Endothelial cell (in vitro differentiated cells): Measurements from ENCODE around the gene IGFN1. TPM values are rescaled to one million over a fixed set of nuclear protein-coding genes. Genes with fewer than 3 reads are reported as not detected.

Experiments
- DNase-seq: peaks from one replicate; pipeline ENCODE4 v3.0.0; 2021; ENCODE audit warnings: low spot score
- H3K27ac Mint-ChIP-seq: one replicate; pipeline ENCODE4 v1.8.0; 2021; ENCODE audit warnings: mixed read lengths, inconsistent platforms; ENCODE audit not compliant: unreplicated experiment
- H3K27me3 Mint-ChIP-seq: one replicate; pipeline ENCODE4 v1.8.0; 2021; ENCODE audit warnings: mild to moderate bottlenecking, moderate library complexity, mixed read lengths, inconsistent platforms; ENCODE audit not compliant: unreplicated experiment
- H3K36me3 Mint-ChIP-seq: one replicate; pipeline ENCODE4 v1.8.0; 2021; ENCODE audit warnings: mild to moderate bottlenecking, low read depth, mixed read lengths, inconsistent platforms; ENCODE audit not compliant: unreplicated experiment
- H3K4me1 Mint-ChIP-seq: one replicate; pipeline ENCODE4 v1.8.0; 2021; ENCODE audit warnings: mild to moderate bottlenecking, mixed read lengths, inconsistent platforms; ENCODE audit not compliant: unreplicated experiment
- H3K4me3 Mint-ChIP-seq: one replicate; pipeline ENCODE4 v1.8.0; 2021; ENCODE audit warnings: mild to moderate bottlenecking, mixed read lengths, inconsistent platforms; ENCODE audit not compliant: unreplicated experiment
- H3K9me3 Mint-ChIP-seq: one replicate; pipeline ENCODE4 v1.8.0; 2021; ENCODE audit warnings: mixed read lengths, inconsistent platforms; ENCODE audit not compliant: unreplicated experiment
- CTCF ChIP-seq: fragments of 200-600 bp; sonication (generic); IDR thresholded peaks from one replicate; pipeline ENCODE4 v1.5.0; 2021; ENCODE audit warnings: antibody characterized with exemption; ENCODE audit not compliant: unreplicated experiment
- total RNA-seq: library from RNA; stranded (reverse); fragmentation: NEBNext Ultra II Directional; extraction: Animal tissue kit (Norgen Biotek cat#: 25700); gene quantifications from one replicate; pipeline ENCODE4 v1.2.1, GENCODE V29; 2021; ENCODE audit not compliant: unreplicated experiment

Gene IGFN1
- total RNA-seq, 1 donor from 2014 or later: not detected

DNA sequence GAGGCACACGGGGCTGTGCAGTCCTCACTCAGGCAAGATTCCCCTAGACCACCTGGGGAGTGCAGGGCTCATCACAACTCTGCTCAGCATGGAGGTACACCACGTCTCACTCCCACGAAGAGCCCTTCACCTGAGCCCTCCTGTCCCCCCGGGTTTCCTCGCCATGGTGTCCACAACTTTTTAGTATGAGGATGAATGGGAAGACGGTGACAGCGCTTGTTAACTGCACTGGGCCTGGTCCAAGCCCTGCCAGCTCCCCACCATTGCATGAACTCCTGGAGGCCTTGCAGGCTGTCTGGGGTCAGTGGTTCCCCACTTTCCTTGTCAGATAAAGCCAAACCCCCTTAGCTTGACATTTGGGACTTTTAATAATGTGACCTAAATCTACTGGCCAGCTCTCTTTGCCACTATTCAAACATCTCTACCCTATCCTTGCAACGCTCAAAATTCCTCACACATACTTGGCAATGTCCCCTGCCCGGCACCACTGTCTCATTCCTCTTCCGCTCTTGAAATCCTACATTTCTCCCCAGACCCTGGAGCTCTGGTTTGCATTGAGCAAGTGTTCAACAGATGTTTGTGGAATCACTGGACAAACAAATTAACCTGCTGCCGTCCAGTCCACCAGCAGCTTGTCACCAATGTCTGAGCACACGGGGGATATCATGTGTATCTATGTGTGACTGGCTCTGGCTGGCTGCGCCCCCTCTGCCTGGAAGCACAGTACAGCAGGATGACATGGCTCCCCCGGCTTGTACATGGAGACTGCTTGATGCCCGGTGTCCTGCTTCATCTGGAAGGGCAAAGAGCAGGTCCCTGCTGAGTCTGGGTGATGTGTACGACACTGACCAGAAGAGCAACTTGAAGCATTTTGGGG lies 47.5 kb upstream of the IGFN1 start:
- TF ChIP-seq CTCF: no peak
- H3K27ac Mint-ChIP-seq: no peak overlapping the region
- no peaks in the 10 kb centered on the region for H3K9me3 Mint-ChIP-seq
- peaks cover 75% of the 10 kb centered on the region for H3K36me3 Mint-ChIP-seq
- H3K4me3 Mint-ChIP-seq: peak overlapping the region; percentile 47
- H3K27me3 Mint-ChIP-seq: peaks cover 13% of the 10 kb centered on the region
- DNase-seq: no peak
- H3K4me1 Mint-ChIP-seq: peaks cover 3% of the 10 kb centered on the region

DNA sequence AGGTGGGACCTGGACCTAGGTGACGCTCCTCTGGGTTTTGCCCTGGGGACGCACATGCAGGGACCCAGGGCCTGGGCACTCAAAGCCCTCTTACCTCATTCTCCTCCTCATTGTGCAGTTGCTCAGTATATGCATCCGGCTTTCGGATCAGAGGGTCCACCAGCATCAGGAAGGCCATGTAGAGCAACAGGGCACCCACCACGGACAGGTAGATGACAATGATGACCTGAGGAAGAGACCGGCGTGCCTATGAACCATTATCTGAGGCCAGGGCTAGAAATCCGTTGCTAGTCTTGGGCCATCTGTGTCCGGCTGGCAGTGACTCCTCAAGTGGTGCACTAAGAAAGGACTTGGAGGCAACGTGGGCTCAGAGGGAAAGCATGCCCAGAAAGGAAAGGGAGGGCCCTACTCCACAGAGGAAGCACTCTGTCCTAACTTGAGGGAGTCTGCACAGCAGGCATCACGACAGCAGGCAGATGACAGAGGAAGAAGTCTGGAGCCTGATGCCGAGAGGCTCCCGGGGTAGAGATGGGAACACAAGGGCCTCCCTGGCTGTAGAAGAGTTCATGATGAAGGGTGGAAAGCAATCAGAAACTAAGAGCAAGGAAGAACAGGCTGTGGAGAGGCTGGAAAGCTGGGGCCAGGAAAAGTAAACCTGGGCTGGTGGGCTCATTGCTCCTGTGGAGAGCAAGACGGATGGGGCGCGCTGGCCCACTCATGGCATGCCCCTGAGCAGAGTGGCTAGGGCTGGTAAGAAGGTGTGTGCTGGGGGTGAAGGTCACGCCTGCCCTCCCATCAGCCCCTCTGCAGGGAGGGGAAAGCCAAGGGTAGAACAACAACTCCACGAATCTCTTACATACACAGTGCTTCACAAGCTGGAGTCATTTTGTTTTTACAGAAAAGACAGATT lies 46.6 kb upstream of the IGFN1 start:
- peaks cover 3% of the 10 kb centered on the region for H3K4me1 Mint-ChIP-seq
- no peak overlapping the region for H3K27ac Mint-ChIP-seq
- no peak for DNase-seq
- peak overlapping the region; percentile 21 for H3K4me3 Mint-ChIP-seq
- H3K27me3 Mint-ChIP-seq: peaks cover 13% of the 10 kb centered on the region
- no peaks in the 10 kb centered on the region for H3K9me3 Mint-ChIP-seq
- peaks cover 76% of the 10 kb centered on the region for H3K36me3 Mint-ChIP-seq
- TF ChIP-seq CTCF: no peak

- no peak for TF ChIP-seq CTCF
- Mint-ChIP-seq H3K27ac (no peak overlapping the region), H3K36me3 (peaks cover 73% of the 10 kb centered on the region), H3K27me3 (peaks cover 9% of the 10 kb centered on the region), H3K4me1 (peaks cover 3% of the 10 kb centered on the region), H3K9me3 (no peaks in the 10 kb centered on the region), H3K4me3 (peak overlapping the region; percentile 21)
- DNase-seq: no peak
Measured at GRCh38 chr1:201144701-201145100, 45.9 kb upstream of the IGFN1 start.

- Mint-ChIP-seq H3K4me3 (no peak overlapping the region), H3K9me3 (no peaks in the 10 kb centered on the region), H3K4me1 (peaks cover 3% of the 10 kb centered on the region), H3K27ac (no peak overlapping the region), H3K27me3 (peaks cover 9% of the 10 kb centered on the region), H3K36me3 (peaks cover 69% of the 10 kb centered on the region)
- DNase-seq: no peak
- no peak for TF ChIP-seq CTCF
Measured at GRCh38 chr1:201145132-201145531, 45.5 kb upstream of the IGFN1 start.
